Measurements from ENCODE around the gene KLHL26. TPM values are rescaled to one million over a fixed set of nuclear protein-coding genes. Genes with fewer than 3 reads are reported as not detected.
A peak's percentile ranks its signal among the peaks of the same experiment; 100 is the strongest.
"Not testable (repeated sequence)": the region's sequence is repeated elsewhere in the genome, so short reads cannot be mapped to it uniquely, and the experiment has no call there.

The KLHL26 gene
- total and polyA plus RNA-seq, 5 experiments from 2014 or later, result 3.3 to 13.9 (median 5.7) TPM

GRCh38 chr19:18593367-18594095, 43.3 kb upstream of the KLHL26 start:
- Mint-ChIP-seq H3K4me1 (peaks cover 14 to 31% (median 30%) of the 10 kb centered on the region in 4 donors), H3K4me3 (peak overlapping the region in 9 of 10 donors; percentile 24 to 78 (median 58)), H3K9me3 (no peaks in the 10 kb centered on the region), H3K27ac (peak overlapping the region in 9 of 10 donors; percentile 28 to 91 (median 69)), H3K27me3 (no peaks in the 10 kb centered on the region), H3K36me3 (peaks cover 0 to 9% (median 0%) of the 10 kb centered on the region in 3 donors)
- ATAC-seq (no peak), DNase-seq (no peak)
- POLR2A ChIA-PET, result interaction anchor here (0.5 to 4.4 kb wide), 8 partner anchors 22 to 447 kb away, joined by 3 to 19 read pairs (median 4); partner anchors contain the start of genes HOMER3 and UBA52

- ATAC-seq, result peak; percentile 73 to 77
- H3K27ac Mint-ChIP-seq, result peak overlapping the region in 9 of 10 donors; percentile 40 to 89 (median 78)
- POLR2A ChIA-PET, result interaction anchor here (0.5 to 4.4 kb wide), 6 partner anchors 18 to 446 kb away, joined by 3 to 19 read pairs (median 4); partner anchors contain the start of gene UBA52
Observed at GRCh38 chr19:18594096-18594823, 42.6 kb upstream of the KLHL26 start.

GRCh38 chr19:18594824-18595373, 41.9 kb upstream of the KLHL26 start:
- H3K4me3 Mint-ChIP-seq, result peak overlapping the region; percentile 64 to 91 (median 79)
- H3K9me3 Mint-ChIP-seq, result no peaks in the 10 kb centered on the region
- ATAC-seq (peak in 1 of 2 donors; percentile 1), DNase-seq (no peak)
- peaks cover 0 to 8% (median 0%) of the 10 kb centered on the region in 5 donors for H3K27me3 Mint-ChIP-seq
- H3K4me1 Mint-ChIP-seq, result peaks cover 12 to 27% (median 25%) of the 10 kb centered on the region in 4 donors
- H3K36me3 Mint-ChIP-seq, result peaks cover 0 to 9% (median 0%) of the 10 kb centered on the region in 3 donors
- POLR2A ChIA-PET, result interaction anchor here (0.7 to 4.4 kb wide), 3 partner anchors 17 to 253 kb away, joined by 3 to 19 read pairs (median 10); partner anchors contain the start of gene UBA52
- peak overlapping the region in 8 of 10 donors; percentile 48 to 89 (median 78) for H3K27ac Mint-ChIP-seq

More at GRCh38 chr19:18594096-18594823, 42.6 kb upstream of the KLHL26 start:
- H3K4me1 Mint-ChIP-seq, result peaks cover 14 to 31% (median 30%) of the 10 kb centered on the region in 4 donors
- peaks cover 0 to 9% (median 0%) of the 10 kb centered on the region in 3 donors for H3K36me3 Mint-ChIP-seq
- H3K9me3 Mint-ChIP-seq, result no peaks in the 10 kb centered on the region
- H3K4me3 Mint-ChIP-seq, result peak overlapping the region; percentile 64 to 91 (median 79)
- peak; percentile 66 to 85 (median 78) for DNase-seq
- H3K27me3 Mint-ChIP-seq, result peaks cover 0 to 4% (median 0%) of the 10 kb centered on the region in 5 donors

- H3K36me3 Mint-ChIP-seq, result peaks cover 0 to 9% (median 0%) of the 10 kb centered on the region in 3 donors
- POLR2A ChIA-PET, result interaction anchor here (4.4 kb wide), 1 partner anchor 252 kb away, joined by 19 read pairs; no protein-coding TSS in a partner anchor
- no peak for DNase-seq
- peaks cover 0 to 14% (median 0%) of the 10 kb centered on the region in 5 donors for H3K27me3 Mint-ChIP-seq
- no peak for ATAC-seq
- peak overlapping the region in 2 of 10 donors; percentile 21 to 25 for H3K27ac Mint-ChIP-seq
- peaks cover 8 to 22% (median 20%) of the 10 kb centered on the region in 4 donors for H3K4me1 Mint-ChIP-seq
- no peaks in the 10 kb centered on the region for H3K9me3 Mint-ChIP-seq
- H3K4me3 Mint-ChIP-seq, result peak overlapping the region in 9 of 10 donors; percentile 43 to 78 (median 64)
Observed at GRCh38 chr19:18595475-18595874, 41.4 kb upstream of the KLHL26 start.

- no peak for ATAC-seq
- peaks cover 6 to 15% (median 14%) of the 10 kb centered on the region in 4 donors for H3K4me1 Mint-ChIP-seq
- peaks cover 0 to 26% (median 4%) of the 10 kb centered on the region in 5 donors for H3K27me3 Mint-ChIP-seq
- H3K9me3 Mint-ChIP-seq, result no peaks in the 10 kb centered on the region
- POLR2A ChIA-PET, result interaction anchor here (0.5 to 1.4 kb wide), 2 partner anchors 248 to 271 kb away, joined by 4 to 5 read pairs; no protein-coding TSS in a partner anchor
- H3K36me3 Mint-ChIP-seq, result peaks cover 0 to 2% (median 0%) of the 10 kb centered on the region in 3 donors
- H3K27ac Mint-ChIP-seq, result peak overlapping the region in 3 of 10 donors; percentile 43 to 63 (median 55)
- H3K4me3 Mint-ChIP-seq, result no peak overlapping the region
- no peak for DNase-seq
Observed at GRCh38 chr19:18596752-18597157, 40.1 kb upstream of the KLHL26 start.

GRCh38 chr19:18597809-18598660, 38.8 kb upstream of the KLHL26 start:
- DNase-seq, result no peak
- no peak overlapping the region for H3K4me3 Mint-ChIP-seq
- no peaks in the 10 kb centered on the region for H3K9me3 Mint-ChIP-seq
- no peak overlapping the region for H3K27ac Mint-ChIP-seq
- peaks cover 0 to 1% (median 0%) of the 10 kb centered on the region in 3 donors for H3K36me3 Mint-ChIP-seq
- POLR2A ChIA-PET, result interaction anchor here (0.5 to 1.0 kb wide), 4 partner anchors 9 to 338 kb away, joined by 3 to 4 read pairs (median 4); partner anchors contain the start of gene REX1BD
- peaks cover 6 to 17% (median 16%) of the 10 kb centered on the region in 4 donors for H3K4me1 Mint-ChIP-seq
- ATAC-seq, result no peak
- peaks cover 4 to 37% (median 13%) of the 10 kb centered on the region in 5 donors for H3K27me3 Mint-ChIP-seq

- POLR2A ChIA-PET, result no interaction called here
- no peak for DNase-seq
Observed at GRCh38 chr19:18599485-18599884, 37.3 kb upstream of the KLHL26 start.

GRCh38 chr19:18600692-18601397, 36.0 kb upstream of the KLHL26 start:
- H3K4me1 Mint-ChIP-seq, result peaks cover 0 to 19% (median 12%) of the 10 kb centered on the region in 4 donors
- POLR2A ChIA-PET, result interaction anchor here (1.3 kb wide), 1 partner anchor 12 kb away, joined by 5 read pairs; the partner anchor contains the start of gene REX1BD
- H3K27me3 Mint-ChIP-seq, result peaks cover 9 to 59% (median 27%) of the 10 kb centered on the region in 5 donors
- not testable (repeated sequence) for H3K36me3 Mint-ChIP-seq, DNase-seq, H3K9me3 Mint-ChIP-seq, ATAC-seq, H3K27ac Mint-ChIP-seq, H3K4me3 Mint-ChIP-seq

More at GRCh38 chr19:18599485-18599884, 37.3 kb upstream of the KLHL26 start:
- no peak for ATAC-seq
- no peaks in the 10 kb centered on the region for H3K9me3 Mint-ChIP-seq
- no peak overlapping the region for H3K4me3 Mint-ChIP-seq
- H3K36me3 Mint-ChIP-seq, result peaks cover 0 to 4% (median 0%) of the 10 kb centered on the region in 3 donors
- H3K27ac Mint-ChIP-seq, result no peak overlapping the region
- H3K27me3 Mint-ChIP-seq, result peaks cover 7 to 47% (median 19%) of the 10 kb centered on the region in 5 donors
- peaks cover 6 to 20% (median 16%) of the 10 kb centered on the region in 4 donors for H3K4me1 Mint-ChIP-seq

- H3K4me3 Mint-ChIP-seq, result no peak overlapping the region
- POLR2A ChIA-PET, result no interaction called here
- H3K4me1 Mint-ChIP-seq, result peaks cover 0 to 19% (median 10%) of the 10 kb centered on the region in 4 donors
- H3K27ac Mint-ChIP-seq, result no peak overlapping the region
- H3K9me3 Mint-ChIP-seq, result no peaks in the 10 kb centered on the region
- H3K36me3 Mint-ChIP-seq, result peaks cover 0 to 7% (median 0%) of the 10 kb centered on the region in 3 donors
- ATAC-seq, result no peak
- no peak for DNase-seq
- peaks cover 9 to 60% (median 27%) of the 10 kb centered on the region in 5 donors for H3K27me3 Mint-ChIP-seq
Observed at GRCh38 chr19:18601875-18602274, 35.0 kb upstream of the KLHL26 start.

GRCh38 chr19:18603255-18603957, 33.4 kb upstream of the KLHL26 start:
- peak overlapping the region in 7 of 10 donors; percentile 12 to 69 (median 42) for H3K4me3 Mint-ChIP-seq
- peaks cover 5 to 27% (median 15%) of the 10 kb centered on the region in 4 donors for H3K4me1 Mint-ChIP-seq
- H3K27ac Mint-ChIP-seq, result peak overlapping the region in 1 of 10 donors; percentile 62
- H3K27me3 Mint-ChIP-seq, result peaks cover 9 to 74% (median 33%) of the 10 kb centered on the region in 5 donors
- POLR2A ChIA-PET, result no interaction called here
- DNase-seq, result no peak
- H3K36me3 Mint-ChIP-seq, result peaks cover 0 to 9% (median 0%) of the 10 kb centered on the region in 3 donors
- H3K9me3 Mint-ChIP-seq, result no peaks in the 10 kb centered on the region
- peak; percentile 62 to 78 for ATAC-seq

All from naive thymus-derived CD8-positive, alpha-beta T cell (primary cell).